ENCODE measurements around the gene TSPAN6.

Gene TSPAN6

DNA sequence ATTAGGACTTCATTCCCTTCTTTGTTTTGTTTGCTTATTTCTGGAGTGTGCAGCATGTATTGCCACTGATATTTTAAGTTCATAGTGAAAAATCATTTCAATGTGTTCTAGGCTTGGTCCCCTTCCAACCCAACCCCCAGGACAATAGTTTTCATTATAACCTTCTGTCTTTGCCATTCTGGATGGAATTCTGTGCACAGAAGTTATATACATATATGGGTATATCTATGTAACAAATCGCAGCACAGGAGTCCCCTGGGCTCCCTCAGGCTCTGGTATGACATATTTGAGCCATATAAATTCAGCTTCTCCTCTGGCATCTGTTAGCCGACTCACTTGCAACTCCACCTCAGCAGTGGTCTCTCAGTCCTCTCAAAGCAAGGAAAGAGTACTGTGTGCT, 52.0 kb downstream of the TSPAN6 start, which contains the start of gene TNMD:
TNMD (plus strand) TSS at position 326 of the 400 bp plus-strand sequence. CDS start 83 bp downstream, outside the sequence.
- no peak within 1 kb of the TSS for H3K27ac ChIP-seq
- TF ChIP-seq, protein P1, sequence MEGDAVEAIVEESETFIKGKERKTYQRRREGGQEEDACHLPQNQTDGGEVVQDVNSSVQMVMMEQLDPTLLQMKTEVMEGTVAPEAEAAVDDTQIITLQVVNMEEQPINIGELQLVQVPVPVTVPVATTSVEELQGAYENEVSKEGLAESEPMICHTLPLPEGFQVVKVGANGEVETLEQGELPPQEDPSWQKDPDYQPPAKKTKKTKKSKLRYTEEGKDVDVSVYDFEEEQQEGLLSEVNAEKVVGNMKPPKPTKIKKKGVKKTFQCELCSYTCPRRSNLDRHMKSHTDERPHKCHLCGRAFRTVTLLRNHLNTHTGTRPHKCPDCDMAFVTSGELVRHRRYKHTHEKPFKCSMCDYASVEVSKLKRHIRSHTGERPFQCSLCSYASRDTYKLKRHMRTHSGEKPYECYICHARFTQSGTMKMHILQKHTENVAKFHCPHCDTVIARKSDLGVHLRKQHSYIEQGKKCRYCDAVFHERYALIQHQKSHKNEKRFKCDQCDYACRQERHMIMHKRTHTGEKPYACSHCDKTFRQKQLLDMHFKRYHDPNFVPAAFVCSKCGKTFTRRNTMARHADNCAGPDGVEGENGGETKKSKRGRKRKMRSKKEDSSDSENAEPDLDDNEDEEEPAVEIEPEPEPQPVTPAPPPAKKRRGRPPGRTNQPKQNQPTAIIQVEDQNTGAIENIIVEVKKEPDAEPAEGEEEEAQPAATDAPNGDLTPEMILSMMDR (IDR thresholded peaks at IDR 0.05): no peak
- TF ChIP-seq ZFX (IDR thresholded peaks at IDR 0.05; ENCODE audit: borderline replicate concordance): no peak
